Upper lobe of right lung (tissue), 1 donor: Measurements from ENCODE around the gene PRKAR1B. TPM values are rescaled to one million over a fixed set of nuclear protein-coding genes. Genes with fewer than 3 reads are reported as not detected.

Source experiments
- ATAC-seq: fragments of 200-7000 bp; cut with Tn5 transposase; one replicate; pipeline ENCODE4 v1.9.1; 2020; ENCODE audit warnings: mild to moderate bottlenecking, moderate library complexity
- DNase-seq: peaks from one replicate; pipeline ENCODE4 v3.0.0-alpha.2; 2020
- H3K27ac ChIP-seq: fragments of 200-600 bp; one replicate; pipeline ENCODE4 v1.8.0; 2022
- H3K27me3 ChIP-seq: fragments of 200-600 bp; one replicate; pipeline ENCODE4 v1.8.0; 2022; ENCODE audit warnings: mild to moderate bottlenecking
- H3K36me3 ChIP-seq: fragments of 200-600 bp; one replicate; pipeline ENCODE4 v1.8.0; 2022
- H3K4me1 ChIP-seq: fragments of 200-600 bp; one replicate; pipeline ENCODE4 v1.8.0; 2022
- H3K4me3 ChIP-seq: fragments of 200-600 bp; one replicate; pipeline ENCODE4 v1.8.0; 2022; ENCODE audit warnings: mild to moderate bottlenecking
- H3K9me3 ChIP-seq: fragments of 200-600 bp; one replicate; pipeline ENCODE4 v1.8.0; 2022
- intact Hi-C: fragments of 100-400 bp; cut with DNase I; formaldehyde crosslinking; loops from one replicate; pipeline ENCODE4 v1.11.0; 2022
- total RNA-seq: library from RNA; stranded (reverse); fragmentation: NEBNext Ultra II Directional; extraction: Animal tissue kit (Norgen Biotek cat#: 25700); gene quantifications from one replicate; pipeline ENCODE4 v1.2.1, GENCODE V29; 2021
- TF ChIP-seq, protein P1 (sequence below): fragments of 200-600 bp; IDR thresholded peaks from one replicate; pipeline ENCODE4 v1.8.0; 2022; ENCODE audit warnings: antibody characterized with exemption
- donor health status: DM: no; HTN: yes; CAD: no; lungs with severe emphysema.

Gene PRKAR1B
- total RNA-seq, 1 donor from 2014 or later = 25.7 TPM

DNA sequence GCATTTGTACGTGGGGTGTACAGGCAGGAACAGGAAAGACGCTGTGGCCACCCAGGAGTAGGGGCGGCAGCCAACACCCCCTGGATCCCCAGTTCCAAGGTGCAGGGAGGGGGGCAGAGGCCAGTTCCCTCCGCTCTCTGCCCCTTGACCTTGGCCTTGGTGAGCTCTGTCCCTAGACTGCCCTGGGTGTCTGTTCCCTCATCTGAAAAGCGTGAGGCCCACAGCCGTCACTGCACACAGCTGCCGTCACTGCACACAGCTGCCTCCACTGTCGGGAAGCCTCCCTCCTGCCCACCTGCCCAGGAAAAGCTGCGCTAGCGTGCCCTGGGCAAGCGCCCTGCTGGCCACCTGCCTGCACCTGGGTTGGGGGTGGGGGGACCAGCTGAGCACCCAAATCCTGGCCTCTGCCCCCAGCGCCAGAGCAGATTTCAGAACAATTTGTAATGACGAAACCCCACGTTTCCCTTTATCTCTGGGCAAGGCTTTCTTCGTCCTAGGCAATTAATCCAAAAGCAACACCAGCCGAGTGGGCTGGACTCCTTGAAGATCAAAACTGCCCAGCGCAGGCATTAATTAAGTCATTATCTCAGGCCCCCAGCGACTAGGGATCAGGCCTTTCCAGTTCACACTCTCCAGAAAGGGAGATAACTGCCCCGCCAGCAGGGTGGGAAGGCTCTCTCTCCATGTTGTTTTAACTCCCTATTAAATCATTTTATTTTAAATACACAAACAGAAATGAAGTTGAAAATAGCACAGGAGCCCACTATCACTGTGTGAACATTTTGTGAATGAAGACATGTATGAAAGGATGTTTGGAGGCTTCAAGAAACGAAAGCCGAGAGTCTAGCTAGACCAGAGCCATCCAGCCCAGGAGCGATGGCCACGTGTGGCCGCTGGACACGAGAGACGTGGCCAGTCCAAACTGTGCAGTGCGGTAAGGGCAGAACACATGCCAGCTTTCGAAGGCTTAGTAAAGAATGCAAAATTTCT lies 203.4 kb downstream of the PRKAR1B start:
- TF ChIP-seq, protein P1, sequence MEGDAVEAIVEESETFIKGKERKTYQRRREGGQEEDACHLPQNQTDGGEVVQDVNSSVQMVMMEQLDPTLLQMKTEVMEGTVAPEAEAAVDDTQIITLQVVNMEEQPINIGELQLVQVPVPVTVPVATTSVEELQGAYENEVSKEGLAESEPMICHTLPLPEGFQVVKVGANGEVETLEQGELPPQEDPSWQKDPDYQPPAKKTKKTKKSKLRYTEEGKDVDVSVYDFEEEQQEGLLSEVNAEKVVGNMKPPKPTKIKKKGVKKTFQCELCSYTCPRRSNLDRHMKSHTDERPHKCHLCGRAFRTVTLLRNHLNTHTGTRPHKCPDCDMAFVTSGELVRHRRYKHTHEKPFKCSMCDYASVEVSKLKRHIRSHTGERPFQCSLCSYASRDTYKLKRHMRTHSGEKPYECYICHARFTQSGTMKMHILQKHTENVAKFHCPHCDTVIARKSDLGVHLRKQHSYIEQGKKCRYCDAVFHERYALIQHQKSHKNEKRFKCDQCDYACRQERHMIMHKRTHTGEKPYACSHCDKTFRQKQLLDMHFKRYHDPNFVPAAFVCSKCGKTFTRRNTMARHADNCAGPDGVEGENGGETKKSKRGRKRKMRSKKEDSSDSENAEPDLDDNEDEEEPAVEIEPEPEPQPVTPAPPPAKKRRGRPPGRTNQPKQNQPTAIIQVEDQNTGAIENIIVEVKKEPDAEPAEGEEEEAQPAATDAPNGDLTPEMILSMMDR = no peak
- Histone ChIP-seq H3K27me3 (peaks cover 32% of the 10 kb centered on the region), H3K27ac (no peak overlapping the region), H3K4me1 (peaks cover 29% of the 10 kb centered on the region), H3K9me3 (no peaks in the 10 kb centered on the region), H3K36me3 (no peaks in the 10 kb centered on the region), H3K4me3 (no peak overlapping the region)
- ATAC-seq (no peak), DNase-seq (no peak)
- intact Hi-C loops = no loop called here

DNA sequence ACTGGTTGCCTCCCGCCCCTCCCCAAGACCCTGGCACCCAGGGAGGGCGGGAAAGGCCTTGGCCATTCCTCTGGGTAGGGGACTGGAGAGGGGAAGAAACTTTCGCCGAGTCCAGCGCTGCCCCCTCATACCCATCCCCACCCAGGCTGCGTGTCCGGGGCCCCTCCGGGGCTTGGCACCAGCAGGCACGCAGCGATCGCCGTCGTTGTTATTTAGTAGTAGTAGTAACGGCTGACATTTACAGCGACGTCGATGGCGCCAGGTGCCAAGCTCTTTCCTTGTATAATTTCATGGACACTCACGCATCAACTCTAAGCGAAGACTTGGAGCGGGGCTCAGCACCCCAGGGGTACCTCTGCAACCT lies 204.1 kb downstream of the PRKAR1B start:
- ATAC-seq (no peak), DNase-seq (no peak)
- H3K27me3 ChIP-seq = peaks cover 32% of the 10 kb centered on the region
- no peaks in the 10 kb centered on the region for H3K36me3 ChIP-seq
- intact Hi-C loops = no loop called here
- TF ChIP-seq, protein P1 = no peak
- no peaks in the 10 kb centered on the region for H3K9me3 ChIP-seq
- peaks cover 29% of the 10 kb centered on the region for H3K4me1 ChIP-seq
- H3K27ac ChIP-seq = no peak overlapping the region
- H3K4me3 ChIP-seq = peak overlapping the region; percentile 52

DNA sequence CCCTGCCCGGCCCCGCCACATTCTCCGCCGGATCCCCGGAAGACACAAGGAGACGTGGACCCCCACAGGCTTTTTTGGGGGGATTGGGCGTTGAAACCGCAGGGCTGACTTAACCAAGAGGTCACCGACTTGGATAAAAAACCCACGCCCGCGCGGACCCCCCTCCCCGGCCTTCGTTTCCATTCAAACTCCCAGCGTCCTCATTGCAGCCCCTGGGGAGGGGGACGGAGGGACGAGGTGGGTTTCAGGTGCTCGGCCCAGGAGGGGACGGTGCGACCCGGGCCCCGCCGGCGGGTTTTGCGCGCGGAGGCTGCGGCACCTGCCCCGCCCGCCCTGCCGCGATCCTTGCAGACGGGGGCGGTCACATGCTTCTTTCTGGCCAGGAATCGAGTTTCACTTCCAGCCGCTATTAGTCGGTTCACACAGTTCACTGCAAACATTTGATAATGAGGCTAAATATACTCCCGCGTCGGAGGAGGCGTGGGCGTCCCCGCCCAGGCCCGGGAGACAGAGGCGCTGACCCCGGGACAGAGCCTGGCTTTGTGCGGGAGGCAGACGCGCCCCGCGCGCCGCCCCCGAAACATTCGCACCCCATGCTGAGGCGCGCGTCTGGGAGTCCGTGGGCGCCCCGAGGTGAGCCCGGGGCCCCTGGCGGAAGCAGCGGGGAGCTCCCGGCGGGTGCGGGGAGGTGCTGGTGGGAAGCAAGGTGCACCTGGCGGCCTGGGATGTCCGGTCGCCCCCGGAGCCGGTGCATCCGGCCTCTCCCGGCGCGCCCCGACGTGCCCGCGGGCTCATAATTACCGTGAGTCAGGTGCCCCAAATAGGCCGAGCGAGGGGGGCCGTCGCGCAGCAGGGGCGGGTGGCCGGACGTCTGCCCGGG lies 204.8 kb downstream of the PRKAR1B start:
- no peaks in the 10 kb centered on the region for H3K9me3 ChIP-seq
- intact Hi-C loops = no loop called here
- peaks cover 32% of the 10 kb centered on the region for H3K27me3 ChIP-seq
- peak; percentile 33 for ATAC-seq
- peak overlapping the region; percentile 6 for H3K27ac ChIP-seq
- no peak for DNase-seq
- peak overlapping the region; percentile 52 for H3K4me3 ChIP-seq
- H3K4me1 ChIP-seq = peaks cover 32% of the 10 kb centered on the region
- no peaks in the 10 kb centered on the region for H3K36me3 ChIP-seq
- TF ChIP-seq, protein P1 = no peak

DNA sequence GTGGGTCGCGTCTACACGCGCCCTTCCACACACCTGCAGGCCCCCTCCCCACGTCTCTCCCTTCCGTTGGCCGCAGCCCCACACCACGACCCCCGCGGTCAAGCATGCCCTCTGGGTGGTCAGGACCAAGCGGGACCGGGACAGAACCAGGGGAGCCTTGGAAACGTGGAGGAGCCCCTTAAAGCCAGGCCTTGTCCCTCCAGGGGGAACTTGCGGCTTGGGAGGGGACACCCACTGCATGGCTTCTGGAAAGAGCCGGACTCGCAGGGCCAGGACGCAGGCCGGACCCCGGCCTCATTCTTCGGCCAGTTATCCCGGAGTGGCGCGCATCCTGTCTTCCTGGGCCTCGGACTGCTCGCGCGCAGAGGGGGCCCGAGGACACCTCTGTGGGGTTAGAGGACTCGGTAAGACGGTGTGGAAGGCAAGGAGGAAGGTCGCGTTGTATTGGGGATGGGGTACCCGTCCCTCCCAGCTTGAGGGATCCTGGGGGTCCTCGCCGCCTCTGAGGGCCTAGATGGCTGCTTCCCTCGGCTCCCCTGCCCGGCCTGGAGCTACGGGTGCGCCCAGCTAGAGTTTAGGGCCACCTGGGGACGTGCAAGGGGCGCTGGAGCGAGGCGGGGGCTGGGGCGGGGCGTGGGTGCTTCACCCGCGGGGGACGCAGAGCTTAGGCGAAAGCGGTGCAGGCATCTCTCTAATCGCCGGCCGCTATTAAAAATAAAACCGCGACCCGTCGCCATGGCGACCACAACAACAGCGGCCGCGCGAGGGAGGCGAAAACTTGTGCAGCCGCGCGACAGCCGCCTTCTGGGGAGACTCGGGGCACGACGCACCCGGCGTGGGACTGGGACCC lies 205.6 kb downstream of the PRKAR1B start:
- Histone ChIP-seq H3K27me3 (peaks cover 32% of the 10 kb centered on the region), H3K36me3 (no peaks in the 10 kb centered on the region), H3K4me1 (peaks cover 32% of the 10 kb centered on the region), H3K27ac (peak overlapping the region; percentile 6), H3K4me3 (peak overlapping the region; percentile 52), H3K9me3 (no peaks in the 10 kb centered on the region)
- intact Hi-C loops = no loop called here
- DNase-seq (peak; percentile 85), ATAC-seq (no peak)
- TF ChIP-seq, protein P1 = no peak
